HG02938 (cell line): ENCODE data around the gene FGFR3.

Source experiments
- ATAC-seq: cut with Tn5 transposase; IDR thresholded peaks from one replicate; pipeline ENCODE4 v1.9.1; 2021; ENCODE audit warnings: mild to moderate bottlenecking, moderate library complexity; ENCODE audit not compliant: unreplicated experiment

Gene FGFR3

DNA sequence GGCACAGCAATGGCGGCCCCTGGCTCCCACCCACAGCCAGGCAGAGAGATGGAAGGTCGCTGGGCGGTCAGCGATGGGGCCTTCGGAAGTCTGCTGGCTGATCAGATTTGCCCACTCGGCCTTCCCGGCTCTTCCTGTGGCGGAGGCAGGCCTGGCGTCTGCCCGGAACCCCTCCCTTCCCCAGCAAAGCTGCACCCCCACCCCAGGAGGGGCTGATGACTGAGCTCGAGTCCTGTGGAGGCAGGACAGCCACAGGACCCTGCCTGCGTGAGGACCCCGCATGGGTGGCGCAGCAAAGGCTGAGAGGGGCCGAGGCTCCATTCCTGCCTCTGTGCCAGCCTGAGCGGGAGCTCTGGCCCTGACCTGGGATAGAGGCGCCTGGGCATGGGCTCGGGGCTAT lies 37.0 kb upstream of the FGFR3 start:
- no peak for ATAC-seq

DNA sequence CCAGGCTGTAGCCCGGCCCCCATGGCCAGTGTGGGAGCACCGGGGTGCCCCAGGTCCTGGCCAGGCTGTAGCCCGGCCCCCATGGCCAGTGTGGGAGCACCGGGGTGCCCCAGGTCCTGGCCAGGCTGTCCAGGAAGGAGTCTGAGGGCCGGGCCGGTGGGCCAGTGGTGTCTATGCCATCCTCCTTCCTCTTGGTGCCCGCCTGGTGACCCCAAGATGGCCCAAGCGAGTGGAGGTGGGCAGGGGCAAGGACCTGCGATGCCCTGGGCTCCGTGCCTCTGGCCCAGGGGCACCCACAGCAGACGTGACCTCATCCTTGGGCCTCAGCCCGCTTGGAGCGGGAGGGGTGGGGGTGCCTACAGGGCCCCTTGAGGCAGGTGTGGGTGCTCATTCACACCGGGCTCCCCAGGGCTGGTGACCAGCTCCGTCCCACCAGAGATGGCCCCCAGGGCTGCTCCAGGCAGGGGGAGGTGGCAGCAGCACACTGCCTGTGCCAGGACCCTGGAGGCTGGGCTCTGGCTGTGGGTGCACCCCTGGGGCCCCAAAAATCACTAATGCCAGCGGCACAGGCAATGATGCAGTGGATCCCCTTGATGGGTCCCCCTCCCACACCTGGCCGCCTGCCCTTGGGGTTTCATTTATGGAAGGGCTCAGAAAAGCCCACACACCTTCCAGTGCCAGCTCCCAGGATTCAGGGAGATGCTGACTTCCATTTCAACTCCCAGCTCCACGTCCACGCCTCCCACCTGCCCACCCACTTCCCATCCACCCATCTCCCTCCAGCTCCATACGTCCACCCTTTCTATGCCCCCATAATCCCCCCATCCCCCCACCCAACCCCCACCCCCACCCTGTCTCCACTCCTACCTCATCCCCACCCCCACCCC lies 36.0 kb upstream of the FGFR3 start:
- no peak for ATAC-seq

DNA sequence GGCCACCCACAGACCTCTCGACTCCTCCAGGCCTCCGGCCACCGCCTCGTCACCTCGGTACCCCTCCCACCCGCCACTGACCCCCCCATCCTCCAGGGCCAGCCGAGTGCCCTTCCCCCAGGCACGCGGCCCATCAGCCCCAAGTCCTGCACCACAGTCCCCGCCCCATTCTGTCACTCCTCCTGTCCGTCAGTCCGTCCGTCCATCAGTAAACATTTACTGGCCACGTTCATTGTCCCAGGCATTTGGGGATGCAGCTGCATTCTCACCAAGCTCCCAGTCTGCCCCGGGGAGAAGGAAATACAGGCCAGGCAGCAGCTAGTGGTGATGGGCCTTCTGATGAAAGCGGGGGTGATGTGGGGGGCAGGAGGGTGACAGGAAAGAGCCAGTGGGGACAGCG lies 35.3 kb upstream of the FGFR3 start:
- ATAC-seq = no peak

DNA sequence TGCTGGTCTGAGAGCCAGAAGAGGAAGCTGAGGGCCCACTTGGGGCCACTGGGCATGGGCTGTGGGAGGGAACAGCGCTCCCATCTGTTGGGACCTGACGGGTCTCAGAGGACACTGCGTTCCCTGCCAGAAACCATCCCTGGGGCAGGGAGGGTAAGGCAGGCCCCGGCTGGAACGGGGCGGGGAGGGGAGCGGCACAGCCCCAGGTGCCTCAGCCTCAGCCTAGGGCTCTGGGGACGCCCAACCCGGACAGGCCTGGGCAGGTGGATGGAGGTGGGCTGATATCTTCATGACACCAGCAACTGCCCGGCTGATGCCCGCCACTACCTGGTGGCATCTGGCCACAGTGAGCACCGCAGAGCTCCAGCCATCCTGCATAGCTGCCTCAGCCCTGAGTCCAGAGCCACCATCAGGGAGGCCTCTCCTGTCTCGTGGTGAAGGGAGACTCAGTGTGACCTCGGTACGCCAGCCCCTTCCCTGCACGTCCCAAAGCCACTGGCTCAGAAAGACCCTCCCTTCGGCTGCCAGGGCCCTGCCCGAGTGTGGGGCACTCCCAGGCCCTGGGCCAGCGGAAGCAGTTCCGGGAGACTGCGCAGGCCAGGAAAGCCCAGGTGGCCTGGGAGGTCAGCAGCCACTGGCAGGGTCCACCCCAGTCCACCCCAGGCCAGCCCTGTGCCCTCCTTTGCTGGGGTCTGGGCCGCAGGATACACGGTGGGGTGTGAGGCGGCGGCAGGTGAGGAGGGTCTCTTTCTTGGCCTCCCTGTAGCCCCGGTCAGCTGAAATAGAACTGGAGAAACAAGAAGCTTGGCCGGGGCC lies 34.6 kb upstream of the FGFR3 start:
- no peak for ATAC-seq

DNA sequence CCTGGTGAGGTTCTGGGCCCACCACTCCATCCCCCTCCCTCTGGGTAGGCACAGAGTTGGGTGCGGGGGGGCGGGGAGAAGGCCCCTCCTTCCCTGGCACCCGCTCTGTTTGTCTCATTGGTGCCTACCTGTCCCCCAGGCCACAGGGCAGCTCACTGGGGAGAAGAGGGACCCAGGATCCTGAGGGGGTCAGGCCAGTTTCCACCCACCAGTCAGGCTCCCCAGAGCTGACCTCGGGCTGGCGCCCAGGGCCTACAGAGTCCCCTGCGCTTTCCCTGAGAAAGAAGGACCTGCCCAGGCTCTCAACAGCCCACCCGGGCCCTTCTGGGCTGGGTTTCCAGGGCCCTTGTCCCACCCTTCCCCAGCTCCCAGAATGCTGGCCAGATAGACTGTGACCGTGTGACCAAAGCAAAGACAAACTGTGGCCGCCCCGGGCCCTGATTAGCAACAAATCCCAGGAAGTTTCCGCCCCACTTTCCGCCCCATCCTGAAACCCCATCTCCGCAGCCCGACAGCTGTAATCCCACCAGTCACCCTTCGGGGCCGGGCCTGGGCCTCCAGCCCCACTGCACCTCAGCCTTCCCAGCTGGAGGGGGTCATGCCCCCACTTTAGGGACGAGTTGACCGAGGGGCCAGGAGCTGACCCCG lies 33.8 kb upstream of the FGFR3 start:
- no peak for ATAC-seq

DNA sequence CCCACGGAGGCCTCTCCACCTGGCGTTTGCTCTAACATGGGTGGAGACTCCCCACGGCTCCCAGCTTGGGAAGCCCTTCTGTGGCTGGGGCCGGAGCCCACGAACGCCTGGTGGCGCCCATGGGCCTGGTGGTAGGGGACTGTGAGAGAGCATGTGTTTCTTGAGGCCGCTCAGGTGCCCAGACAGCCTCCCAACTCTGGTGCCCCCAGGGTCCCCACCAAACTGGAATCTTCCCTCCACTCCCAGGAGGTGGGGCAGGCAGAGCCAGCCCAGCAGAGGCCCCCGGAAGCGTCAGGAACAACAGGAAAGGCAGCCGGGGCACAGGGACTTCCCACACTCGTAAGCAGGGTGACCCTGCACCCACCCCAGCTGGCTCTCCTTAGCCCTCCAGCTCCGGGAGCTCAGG lies 33.3 kb upstream of the FGFR3 start:
- ATAC-seq = no peak

DNA sequence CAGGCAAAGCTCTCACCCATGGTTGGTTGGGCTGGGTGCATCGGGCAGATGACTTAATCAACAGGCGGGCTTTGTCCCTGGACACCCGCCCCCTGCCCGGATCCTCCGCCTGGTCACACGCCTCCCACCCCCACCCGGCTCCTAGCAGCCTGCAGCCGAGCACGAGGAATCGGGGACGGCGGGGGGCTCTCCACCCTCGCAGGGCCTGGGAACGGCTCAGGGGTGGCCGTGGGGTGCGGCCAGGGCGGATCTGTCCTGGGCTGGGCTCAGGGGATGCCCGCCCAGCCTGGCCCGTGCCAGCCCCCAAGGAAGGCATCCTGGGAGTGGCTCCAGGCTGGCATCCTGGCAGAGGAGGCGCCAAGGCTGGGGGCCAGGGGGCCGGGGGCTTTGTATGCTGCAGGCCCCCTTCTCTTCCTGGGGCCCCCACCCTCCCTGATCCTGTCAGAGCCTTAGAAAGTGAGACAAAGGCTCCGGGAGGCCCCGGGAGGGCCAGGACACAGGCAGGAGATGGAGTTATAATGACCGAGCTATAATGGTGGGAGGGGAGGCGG lies 32.5 kb upstream of the FGFR3 start:
- ATAC-seq = no peak

DNA sequence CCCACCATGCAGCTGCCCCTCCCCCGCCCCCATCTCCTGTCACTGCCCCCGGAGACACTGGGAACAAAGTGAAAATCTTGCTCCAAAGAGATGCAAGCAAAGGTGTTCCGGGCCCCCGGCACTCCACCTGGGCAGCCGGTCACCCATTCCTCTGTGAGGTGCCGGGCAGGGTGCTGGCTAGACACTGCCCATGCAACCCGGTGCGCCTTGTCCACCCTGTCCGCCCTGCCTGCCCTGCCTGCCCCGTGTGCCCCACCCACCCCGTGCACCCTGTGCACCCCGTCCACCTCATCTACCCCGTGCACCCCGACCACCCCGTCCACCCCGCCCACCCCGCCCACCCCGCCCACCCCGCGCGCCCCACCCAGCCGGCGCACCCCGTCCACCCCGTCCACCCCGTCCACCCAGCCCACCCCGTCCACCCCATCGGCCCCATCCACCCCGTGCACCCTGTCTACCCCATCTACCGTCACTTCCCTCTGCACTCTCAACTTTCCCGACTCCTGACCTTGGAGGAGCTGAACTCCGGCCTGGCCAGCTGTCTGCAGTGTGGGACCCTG lies 31.9 kb upstream of the FGFR3 start:
- ATAC-seq = no peak

DNA sequence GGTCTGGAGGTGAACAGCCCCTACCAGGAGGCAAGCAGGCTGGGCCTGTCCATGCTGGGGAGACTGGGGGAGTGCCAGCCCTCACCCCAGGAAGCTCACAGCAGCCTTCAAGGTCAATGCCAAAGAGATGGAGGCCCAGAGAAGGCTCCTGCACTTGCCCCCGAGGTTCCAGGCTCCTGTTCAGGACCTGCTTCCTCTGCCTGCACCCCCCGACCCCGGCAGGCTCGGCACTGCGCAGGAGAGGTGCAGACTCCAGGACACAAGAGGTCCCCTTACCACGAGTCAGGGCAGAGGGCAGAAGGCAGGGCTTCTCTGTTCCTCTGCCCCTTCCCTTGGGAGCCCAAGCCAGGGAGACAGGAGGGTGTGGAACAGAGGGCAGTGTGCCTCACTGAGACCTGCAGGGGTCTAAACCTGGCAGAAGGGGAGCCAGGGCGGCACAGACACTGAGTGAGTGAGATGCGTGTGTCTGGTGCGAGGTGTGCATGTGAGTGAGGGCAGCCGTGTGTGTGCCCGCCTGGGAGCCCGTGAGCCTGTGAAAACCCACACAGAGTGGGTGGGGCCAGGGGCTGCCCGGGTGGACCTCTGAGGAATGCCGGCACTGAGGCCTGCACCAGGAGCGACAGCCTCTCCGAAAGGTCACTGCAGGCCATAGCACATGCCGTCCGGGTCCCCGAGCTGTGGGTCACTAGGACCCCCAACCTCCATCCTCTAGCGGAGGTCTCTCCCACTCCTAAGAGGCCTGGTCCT lies 30.7 kb upstream of the FGFR3 start:
- ATAC-seq = no peak

DNA sequence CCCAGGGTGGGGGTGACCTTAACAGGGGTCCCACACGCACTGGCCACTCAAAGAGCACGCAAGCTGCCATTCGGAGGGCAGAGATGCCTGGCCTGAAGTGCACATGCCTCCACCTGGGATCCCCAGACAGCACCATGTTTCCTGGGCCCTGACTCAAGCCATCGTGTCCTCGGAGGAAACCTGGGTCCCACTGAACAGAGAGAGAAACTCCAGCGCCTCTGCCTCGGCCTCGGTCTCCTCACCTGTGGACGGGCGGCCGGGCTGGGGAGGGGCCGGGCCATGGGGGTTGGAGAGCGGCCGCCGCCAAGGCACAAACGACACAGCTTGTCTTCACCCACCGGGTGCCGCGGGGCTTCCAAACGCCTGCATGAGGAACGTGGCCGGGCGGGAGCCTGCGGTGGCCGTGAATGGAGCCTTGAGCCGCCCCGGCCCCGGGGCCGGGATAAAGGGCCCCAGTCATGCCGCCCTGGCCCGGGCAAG lies 30.0 kb upstream of the FGFR3 start:
- no peak for ATAC-seq

DNA sequence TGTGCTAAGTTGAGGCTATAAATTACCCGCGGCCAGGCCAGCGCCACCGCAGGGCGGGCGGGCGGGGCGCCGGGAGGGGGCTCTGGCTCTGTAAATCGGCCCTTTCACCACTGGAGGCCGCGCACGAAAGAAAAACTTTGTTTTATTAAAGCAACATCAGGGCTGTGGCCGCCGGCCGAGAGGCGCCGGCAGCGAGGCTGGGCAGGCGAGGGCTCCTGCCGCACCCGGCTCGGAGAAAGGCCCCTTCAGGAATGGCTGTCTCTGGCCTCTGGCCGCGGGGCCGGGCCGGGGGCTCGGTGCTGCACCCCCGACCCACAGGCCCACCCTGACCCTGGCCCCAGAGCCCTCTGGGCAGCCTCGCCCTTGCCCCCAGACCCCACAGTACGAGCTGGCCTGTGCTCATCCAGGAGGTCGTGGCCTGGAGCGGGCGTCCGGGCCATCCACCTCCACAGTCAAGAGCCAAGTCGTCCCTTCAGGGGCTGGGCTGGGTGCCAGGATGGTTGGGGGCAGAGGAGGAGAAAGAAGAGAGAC lies 29.5 kb upstream of the FGFR3 start:
- ATAC-seq = no peak

DNA sequence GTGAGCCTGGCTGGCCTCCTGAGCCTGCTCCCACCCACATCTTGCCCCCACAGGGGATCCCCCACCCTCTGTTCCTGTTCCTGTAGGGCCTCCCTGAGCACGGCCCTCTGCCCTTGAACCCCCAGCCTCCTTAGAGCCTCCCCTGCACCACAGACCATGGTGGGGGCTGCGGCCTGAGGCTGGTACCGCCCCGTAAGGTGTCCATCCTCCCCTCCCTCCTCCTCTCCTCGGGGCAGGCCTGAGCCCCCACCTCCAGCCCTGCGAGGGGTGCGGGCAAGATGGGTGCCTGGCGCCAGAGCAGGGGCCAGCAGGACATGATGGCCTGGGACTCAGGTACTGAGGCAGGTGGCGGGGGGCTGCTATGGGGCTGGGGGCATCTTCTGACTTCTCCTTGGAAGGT lies 28.4 kb upstream of the FGFR3 start:
- ATAC-seq = no peak

DNA sequence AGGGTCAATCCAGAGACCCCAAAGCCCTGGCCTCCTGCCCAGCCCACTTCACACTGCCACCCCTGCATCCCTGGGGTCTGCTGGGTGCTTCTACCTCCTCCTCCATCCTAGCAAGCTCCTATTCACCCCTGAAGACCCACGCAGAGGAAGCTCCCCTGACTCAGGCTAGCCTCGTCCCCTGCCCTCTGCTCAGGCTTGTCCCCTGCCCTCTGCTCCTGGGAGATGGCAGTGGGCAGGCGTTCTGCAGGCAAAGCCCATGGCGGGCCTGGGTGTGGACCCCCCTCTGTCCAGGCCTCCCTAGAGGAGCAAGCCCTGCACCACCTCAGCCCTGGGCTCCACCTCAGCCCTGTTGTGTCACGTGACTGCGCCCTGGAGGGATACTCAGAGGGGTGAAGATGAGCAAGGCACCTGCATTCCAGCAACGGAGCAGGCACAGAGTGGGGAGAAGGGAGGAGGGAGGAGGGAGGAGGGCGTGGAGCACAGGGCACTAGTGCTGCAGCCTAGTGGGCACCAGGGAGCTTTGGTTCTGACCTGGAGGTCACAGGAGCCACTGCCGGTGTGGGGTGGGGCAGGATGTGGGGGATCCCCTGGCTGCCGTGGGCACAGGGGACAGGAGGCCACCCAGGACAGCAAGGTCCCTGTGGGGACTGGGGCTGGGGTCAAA lies 27.6 kb upstream of the FGFR3 start:
- ATAC-seq = no peak

DNA sequence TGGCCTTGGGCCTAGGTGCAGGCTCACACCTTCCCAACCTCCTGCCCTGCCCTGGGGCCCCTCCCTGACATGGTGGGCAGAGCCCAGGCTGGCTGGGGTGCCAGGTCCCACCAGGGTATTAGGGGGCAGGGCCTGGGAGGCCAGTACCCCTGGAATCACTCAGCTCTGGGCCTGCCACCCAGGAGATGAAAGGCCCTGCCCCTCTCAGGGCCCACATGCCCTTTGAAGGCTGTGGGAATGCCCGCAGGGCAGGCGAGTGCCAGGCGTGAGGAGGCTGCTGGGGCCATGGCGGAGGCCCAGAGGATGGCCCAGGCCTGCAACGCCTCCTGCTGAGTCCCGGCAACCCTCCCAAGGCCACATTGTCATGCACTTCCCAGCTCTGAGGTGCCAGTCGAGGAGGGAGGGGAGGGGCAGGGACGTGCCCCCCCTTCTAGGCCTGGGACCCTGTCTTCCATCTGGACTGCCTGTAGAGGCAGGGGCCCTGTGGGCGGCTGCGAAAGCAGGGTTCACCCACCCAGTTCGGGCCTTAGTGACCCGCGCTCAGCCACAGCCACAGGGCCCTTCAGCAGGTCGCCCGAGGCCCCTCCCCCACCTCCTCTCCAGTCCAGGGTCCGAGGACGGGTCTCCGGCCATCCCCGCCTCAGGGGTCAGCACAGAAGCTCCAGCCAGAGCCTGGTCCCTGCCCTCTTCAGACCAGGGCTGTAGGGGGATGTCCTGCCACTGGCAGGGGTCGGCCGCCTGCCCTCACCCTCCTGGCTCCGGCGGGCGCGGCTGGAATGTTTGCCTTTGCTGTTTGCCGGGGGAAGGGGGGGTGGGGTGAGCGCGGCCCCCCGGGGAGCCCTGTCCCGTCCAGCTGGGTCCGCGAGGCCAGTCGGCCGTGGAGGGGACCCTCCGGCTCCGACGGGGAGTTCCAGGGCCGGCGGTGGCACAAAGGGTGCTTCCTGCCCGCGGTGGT lies 26.7 kb upstream of the FGFR3 start:
- no peak for ATAC-seq

DNA sequence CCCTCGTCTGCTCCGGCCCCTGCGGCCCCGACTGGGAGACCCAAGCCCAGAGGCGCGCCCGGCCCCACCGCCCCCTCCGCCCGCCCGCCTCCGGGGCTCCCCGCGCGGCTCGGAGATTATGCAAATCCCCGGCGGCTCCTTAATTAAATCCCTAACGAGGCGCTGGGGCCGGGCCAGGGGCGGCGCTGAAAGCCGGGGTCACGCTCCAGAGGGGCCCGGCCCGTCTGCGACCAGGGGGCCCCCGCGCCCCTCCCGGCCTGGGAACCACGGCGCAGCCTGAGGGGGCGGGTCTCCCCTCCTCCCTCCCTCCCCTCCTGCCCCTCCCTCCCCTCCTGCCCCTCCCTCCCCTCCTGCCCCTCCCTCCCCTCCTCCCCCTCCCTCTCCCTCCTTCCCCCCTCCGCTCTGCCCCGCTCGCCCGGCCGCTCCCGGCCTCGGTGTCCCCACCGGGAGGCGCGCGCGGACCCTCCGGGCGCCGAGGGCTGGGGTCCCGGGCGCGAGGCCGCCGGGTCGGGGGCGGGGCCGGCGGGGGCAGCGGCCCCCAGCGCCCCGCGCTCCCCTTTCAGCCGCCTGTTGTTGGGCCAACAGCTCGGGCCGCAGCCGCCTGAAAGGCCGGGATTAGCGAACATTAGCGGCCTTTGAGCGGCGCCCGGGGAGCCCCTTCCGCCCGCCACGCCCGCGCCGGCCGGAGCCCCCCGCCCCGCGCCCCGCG lies 25.9 kb upstream of the FGFR3 start:
- ATAC-seq = no peak

DNA sequence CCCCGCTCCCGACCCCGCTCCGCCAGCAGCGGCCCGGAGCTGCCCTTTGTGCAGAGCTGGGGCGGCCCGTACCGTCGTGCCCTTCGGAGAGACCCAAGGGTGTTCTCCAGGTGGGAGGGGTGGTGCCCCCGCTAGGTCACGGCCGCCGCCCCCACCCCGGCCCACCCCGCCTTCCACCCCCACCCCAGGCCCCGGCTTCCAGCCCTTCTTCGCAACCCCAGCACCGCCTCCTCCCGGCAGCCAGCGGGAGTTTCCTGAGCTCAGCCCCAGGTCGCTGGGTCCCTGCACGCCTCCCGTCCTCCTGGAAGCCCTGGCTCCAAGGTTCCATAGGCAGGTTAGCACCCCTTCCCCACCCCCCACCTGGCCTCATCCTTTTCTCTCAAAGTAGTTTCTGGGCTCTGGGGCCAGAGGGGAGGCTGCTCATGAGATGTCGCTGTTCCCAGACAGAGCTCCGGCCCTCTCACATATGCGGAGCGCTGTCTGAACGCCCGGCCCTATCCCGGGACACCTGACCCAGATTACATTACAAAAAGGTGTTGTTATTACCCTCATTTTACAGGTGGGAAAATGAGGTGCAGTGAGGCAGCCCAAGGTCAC lies 25.2 kb upstream of the FGFR3 start:
- no peak for ATAC-seq

DNA sequence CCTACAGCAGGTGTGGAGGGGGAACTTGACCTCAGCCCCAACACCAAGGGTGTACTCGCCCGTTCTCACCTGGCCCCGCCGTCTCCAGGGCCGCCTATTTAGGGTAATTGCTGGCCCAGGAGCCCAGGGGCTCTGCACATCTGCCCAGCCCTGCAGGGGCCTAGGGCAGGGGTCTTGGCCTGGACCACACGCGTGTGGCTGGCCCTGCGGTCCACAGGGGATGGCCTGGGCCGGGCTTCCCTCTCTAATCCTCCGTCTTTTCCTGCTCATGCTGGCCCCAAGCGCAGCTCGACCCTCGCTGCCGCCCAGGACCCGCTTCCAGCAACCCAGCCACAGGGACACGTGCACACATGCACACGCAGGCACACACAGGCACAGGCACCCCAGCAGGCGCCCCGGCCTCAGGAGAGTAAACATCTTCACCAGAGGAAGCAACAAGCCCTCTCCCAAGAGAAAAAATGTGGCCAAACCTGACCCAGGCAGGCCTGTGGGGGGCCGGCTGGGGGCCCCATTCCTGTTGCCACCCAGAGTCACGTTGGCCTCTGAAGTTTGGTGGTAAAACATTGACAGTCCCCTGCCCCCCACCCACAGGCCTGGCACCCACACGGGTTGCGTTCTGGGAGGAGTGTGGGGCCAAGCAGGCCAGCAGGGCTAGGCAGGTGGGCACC lies 24.6 kb upstream of the FGFR3 start:
- ATAC-seq = no peak
